ENCODE data around the gene CALB2. TPM values are rescaled to one million over a fixed set of nuclear protein-coding genes. Genes with fewer than 3 reads are reported as not detected.

The CALB2 gene
- total and polyA plus RNA-seq, 2 of the 8 experiments (the other 6 are each of a cell fraction or from before 2014, with no cell fraction given), result 1.9 to 2.6 TPM

GRCh38 chr16:71379711-71380110 is 21.2 kb downstream of the CALB2 start:
- CTCF ChIA-PET (ENCODE audit: partially characterized antibody), result interaction anchor here (0.6 to 3.7 kb wide), 4 partner anchors 10 to 115 kb away, joined by 3 to 22 read pairs (median 4); no protein-coding TSS in a partner anchor
- H3K4me3 ChIP-seq (ENCODE audit: extremely low read depth in 1 of 4, insufficient read depth in 2 of 4, low read depth in 3 of 4, low read length in 4 of 4), result no peak overlapping the region
- H3K27me3 ChIP-seq (replicated peaks in 1 of 4; ENCODE audit: control insufficient read depth in 3 of 4, extremely low read depth in 1 of 4, insufficient read depth in 3 of 4, low read length in 3 of 4), result 0 out of 7 replicates have a peak, but pooled peaks cover 0 to 2% (median 0%) of the 10 kb centered on the region in 4 experiments
- POLR2A ChIA-PET (ENCODE audit: partially characterized antibody), result no interaction called here
- H2AK5ac ChIP-seq (ENCODE audit: low read depth, low read length), result no peak overlapping the region
- TF ChIP-seq EGR1 (IDR thresholded peaks at IDR 0.05; ENCODE audit: borderline replicate concordance, low read depth, low read length) (no peak), RXRA (IDR thresholded peaks at IDR 0.05; ENCODE audit: insufficient read depth, low read depth, low read length) (no peak), TCF12 (IDR thresholded peaks at IDR 0.05; ENCODE audit: low read depth, low read length) (no peak), CBX5 (IDR thresholded peaks at IDR 0.05; ENCODE audit: low read depth, low read length) (no peak), SP2 (IDR thresholded peaks at IDR 0.05; ENCODE audit: low read length) (no peak), GTF2F1 (IDR thresholded peaks at IDR 0.05; ENCODE audit: borderline replicate concordance, low read depth, low read length) (no peak)
- H3K23me2 ChIP-seq (ENCODE audit: low read depth, low read length), result peaks cover 9% of the 10 kb centered on the region; the same call in 1 of the 2 replicates
- no peaks in the 10 kb centered on the region; a peak in 1 of 7 replicates for H3K4me1 ChIP-seq (replicated peaks in 1 of 4; ENCODE audit: control insufficient read depth in 3 of 4, insufficient read depth in 4 of 4, low read length in 3 of 4)
- DNase-seq (ENCODE audit: low read depth in 1 of 2, low spot score in 2 of 2), result no peak
- no peak overlapping the region for H3K14ac ChIP-seq (ENCODE audit: insufficient read length)
- no peaks in the 10 kb centered on the region for H3K79me1 ChIP-seq (ENCODE audit: low read depth, low read length)
- no peak overlapping the region for H4K91ac ChIP-seq (replicated peaks; ENCODE audit: insufficient read length, low read length)
- H4K20me1 ChIP-seq (replicated peaks in 1 of 2; ENCODE audit: control insufficient read depth in 1 of 2, insufficient read depth in 2 of 2, low read length in 2 of 2), result peaks cover 0 to 6% of the 10 kb centered on the region in 2 experiments
- no peaks in the 10 kb centered on the region for H3K79me2 ChIP-seq (ENCODE audit: control insufficient read depth in 1 of 2, insufficient read depth in 2 of 2, low read length in 2 of 2)
- H3K4me2 ChIP-seq (ENCODE audit: insufficient read depth in 1 of 2, low read depth in 2 of 2, low read length in 2 of 2), result no peak overlapping the region
- no peak overlapping the region for H2AFZ ChIP-seq (ENCODE audit: low read length)
- 94% methylated on average over 1 of the region's 1 CpG; no CpG with 5 or more reads in 1 of the 2 experiments for WGBS, 2 experiments (ENCODE audit: extremely low coverage in 1 of 2, insufficient coverage in 1 of 2, insufficient read length in 1 of 2, insufficient replicate concordance in 2 of 2, low coverage in 1 of 2, low lambda C conversion rate in 2 of 2, missing lambda C conversion rate in 1 of 2)
- no peak overlapping the region for H2BK120ac ChIP-seq (replicated peaks; ENCODE audit: low read depth, low read length)
- H3K56ac ChIP-seq (replicated peaks; ENCODE audit: insufficient read length, low read depth, low read length), result no peak overlapping the region
- no peak overlapping the region for H3K27ac ChIP-seq (ENCODE audit: low read depth, low read length)
- no peak overlapping the region for H4K8ac ChIP-seq (ENCODE audit: extremely low read depth, insufficient read depth, low read length)
- no peaks in the 10 kb centered on the region for H3K36me3 ChIP-seq (ENCODE audit: control insufficient read depth in 2 of 4, insufficient read depth in 4 of 4, low read length in 3 of 4)
- no peak overlapping the region for H4K5ac ChIP-seq (ENCODE audit: insufficient read length, low read depth, low read length)
- no peak overlapping the region for H2BK12ac ChIP-seq (ENCODE audit: low read depth, low read length)
- no peak for FAIRE-seq
- no peak overlapping the region for H2BK15ac ChIP-seq (ENCODE audit: low read length)
- H3K4ac ChIP-seq (replicated peaks; ENCODE audit: insufficient read length, low read depth, low read length), result no peak overlapping the region
- no peak overlapping the region for H2BK20ac ChIP-seq (ENCODE audit: low read length)
- H3K23ac ChIP-seq (ENCODE audit: insufficient read length), result no peak overlapping the region
- H2BK5ac ChIP-seq (ENCODE audit: low read depth, low read length), result no peak overlapping the region
- H3K18ac ChIP-seq (ENCODE audit: extremely low read depth, low read length), result no peak overlapping the region
- no peaks in the 10 kb centered on the region for H3K9me3 ChIP-seq (ENCODE audit: insufficient read depth in 2 of 2, low read depth in 1 of 2, low read length in 1 of 2)
- no peak overlapping the region for H3K9ac ChIP-seq (replicated peaks in 1 of 4; ENCODE audit: extremely low read depth in 1 of 4, low read depth in 3 of 4, low read length in 3 of 4)

Data from H1 (cell line).